Epithelial cell of proximal tubule (primary cell): ENCODE results near the gene XKR8. TPM values are rescaled to one million over a fixed set of nuclear protein-coding genes. Genes with fewer than 3 reads are reported as not detected.

ENCODE experiments used
- DNase-seq: peaks from one replicate; pipeline ENCODE4 v3.0.0-alpha.2; 2011; ENCODE audit warnings: low read depth
- H3K4me3 ChIP-seq: 2 replicates; pipeline ENCODE4 v1.5.1; 2011; ENCODE audit warnings: low read depth, mild to moderate bottlenecking, low read length
- CTCF ChIP-seq: conservative IDR thresholded peaks from 2 replicates; pipeline ENCODE4 v1.5.1; 2012; ENCODE audit warnings: low read depth, mild to moderate bottlenecking, low read length
- total RNA-seq: library from RNA; depleted of rRNA; stranded (reverse); fragments of >200 nt; gene quantifications from 2 replicates; pipeline ENCODE4 v1.2.3, GENCODE V29; 2015

XKR8 gene
- total RNA-seq, 1 donor from 2014 or later: 11.1 TPM

GRCh38 chr1:27970401-27970800, 10.6 kb downstream of the XKR8 start:
- no peak overlapping the region for H3K4me3 ChIP-seq
- no peak for DNase-seq
- no peak for TF ChIP-seq CTCF

- no peak for DNase-seq
- no peak overlapping the region for H3K4me3 ChIP-seq
- TF ChIP-seq CTCF: no peak
Measured at GRCh38 chr1:27971674-27972073, 11.9 kb downstream of the XKR8 start.

GRCh38 chr1:27972141-27972540, 12.4 kb downstream of the XKR8 start:
- H3K4me3 ChIP-seq: no peak overlapping the region
- no peak for DNase-seq
- TF ChIP-seq CTCF: no peak

GRCh38 chr1:27973771-27974416, 14.1 kb downstream of the XKR8 start:
- H3K4me3 ChIP-seq: no peak overlapping the region
- DNase-seq: no peak
- no peak for TF ChIP-seq CTCF

GRCh38 chr1:27974417-27974781, 14.6 kb downstream of the XKR8 start:
- no peak for DNase-seq
- no peak for TF ChIP-seq CTCF

GRCh38 chr1:27979151-27979858, 19.5 kb downstream of the XKR8 start:
- peak; percentile 54 for TF ChIP-seq CTCF
- DNase-seq: peak; percentile 31
- H3K4me3 ChIP-seq: no peak overlapping the region

More at GRCh38 chr1:27974417-27974781, 14.6 kb downstream of the XKR8 start:
- H3K4me3 ChIP-seq: no peak overlapping the region

GRCh38 chr1:27979859-27980201, 20.1 kb downstream of the XKR8 start:
- no peak for TF ChIP-seq CTCF
- DNase-seq: no peak

More at GRCh38 chr1:27979859-27980201, 20.1 kb downstream of the XKR8 start:
- H3K4me3 ChIP-seq: no peak overlapping the region
